ENCODE measurements around the gene GNG11. TPM values are rescaled to one million over a fixed set of nuclear protein-coding genes. Genes with fewer than 3 reads are reported as not detected.
A peak's percentile ranks its signal among the peaks of the same experiment; 100 is the strongest.

Gene GNG11
- total RNA-seq (2014; rRNA removed; shearing (Covaris generic); ENCODE audit: low replicate concordance), result 43.8 and 53.3 TPM in 2 replicates

DNA sequence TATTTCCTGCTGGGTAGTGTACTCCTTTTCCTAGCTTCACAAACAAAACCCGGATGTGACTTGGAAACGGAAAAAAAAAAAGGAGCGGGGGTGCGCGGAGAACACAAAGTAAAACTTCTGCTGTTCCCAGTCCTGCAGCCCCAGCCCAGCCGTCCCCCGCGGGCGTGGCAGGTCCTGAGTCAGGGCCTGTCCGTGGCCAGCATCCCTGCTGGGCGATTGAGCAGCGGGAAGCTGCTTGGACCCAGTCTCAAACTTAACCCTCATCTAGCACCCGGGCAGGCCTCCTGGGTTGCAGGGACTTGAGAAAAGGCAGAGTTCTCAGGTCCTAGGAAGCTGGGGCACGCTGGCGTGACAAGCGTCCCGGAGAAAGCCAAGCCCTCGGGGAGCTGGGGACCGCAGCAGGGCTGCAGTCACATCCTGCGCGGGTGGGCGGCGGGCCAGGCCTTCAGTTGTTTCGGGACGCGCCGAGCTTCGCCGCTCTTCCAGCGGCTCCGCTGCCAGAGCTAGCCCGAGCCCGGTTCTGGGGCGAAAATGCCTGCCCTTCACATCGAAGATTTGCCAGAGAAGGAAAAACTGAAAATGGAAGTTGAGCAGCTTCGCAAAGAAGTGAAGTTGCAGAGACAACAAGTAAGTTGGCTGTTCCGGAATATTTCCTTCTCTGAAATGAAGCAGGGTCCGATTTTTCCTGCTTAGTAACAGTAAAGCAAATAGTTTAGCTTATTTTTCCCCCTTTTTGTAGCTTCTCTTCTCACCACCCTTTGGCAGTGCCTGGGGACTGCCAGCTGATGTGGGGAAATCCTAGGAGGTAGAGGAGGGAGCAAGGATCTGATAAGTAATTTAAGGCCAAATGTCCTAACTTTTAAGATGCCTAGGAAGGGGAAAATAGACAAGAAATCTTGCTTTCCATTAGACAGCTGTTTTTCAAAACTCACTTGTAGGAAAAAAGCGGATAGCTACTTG, at the start of gene GNG11:
Gene GNG11, plus strand, starts transcription at position 129 of the 960 bp plus-strand sequence. Its CDS starts 403 bp downstream, at position 532.
- in situ Hi-C loops (cut with HindIII; ENCODE audit: low pct_unique_long_range_greater_than_20kb, low sequenced_read_pairs), result no loop called here
- DNase-seq (ENCODE audit: low read depth), result peak; percentile 76

DNA sequence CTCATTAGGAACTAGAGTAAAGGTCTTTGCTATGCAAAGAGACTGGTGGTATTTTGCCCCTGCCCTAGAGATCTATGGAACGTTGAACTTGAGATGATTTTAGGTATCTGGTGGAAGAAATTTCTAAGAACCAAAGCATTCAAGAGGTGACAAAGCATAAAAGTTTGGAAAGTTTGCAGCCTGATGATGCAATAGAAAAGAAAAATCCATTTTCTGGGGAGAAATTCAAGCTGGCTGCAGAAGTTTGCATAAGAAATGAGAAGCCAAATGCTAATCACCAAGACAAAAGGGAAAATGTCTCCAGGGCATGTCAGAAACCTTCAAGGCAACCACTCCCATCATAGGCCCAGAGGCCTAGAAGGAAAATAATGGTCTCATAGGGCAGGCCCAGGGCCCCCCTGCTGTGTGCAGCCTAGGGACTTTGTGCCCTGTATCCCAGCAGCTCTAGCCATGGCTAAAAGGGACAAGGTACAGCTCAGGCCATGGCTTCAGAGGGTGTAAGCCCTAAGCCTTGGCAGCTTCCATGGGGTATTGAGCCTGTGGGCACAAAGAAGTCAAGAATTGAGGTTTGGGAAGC, 47.4 kb upstream of the GNG11 start:
- DNase-seq (ENCODE audit: low read depth), result no peak
- in situ Hi-C loops (cut with HindIII; ENCODE audit: low pct_unique_long_range_greater_than_20kb, low sequenced_read_pairs), result no loop called here

DNA sequence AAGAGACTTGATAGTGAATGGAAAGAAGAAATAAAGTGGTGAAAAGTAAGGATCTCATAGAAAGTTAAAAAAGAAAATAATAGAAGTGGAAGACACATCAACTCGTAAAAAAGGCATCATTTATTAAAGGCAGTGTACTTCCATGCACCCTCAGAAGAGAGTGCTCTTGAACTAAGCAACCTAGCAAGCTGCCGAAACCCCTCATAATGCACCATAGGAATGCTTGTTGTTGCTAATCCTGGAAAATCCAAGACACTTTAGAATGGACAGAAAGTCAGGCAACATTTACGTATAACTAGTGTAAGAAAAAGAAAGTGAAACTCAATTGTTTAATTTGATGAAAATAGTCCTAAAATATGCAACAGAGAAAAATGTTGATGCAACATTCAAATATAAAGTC, 43.8 kb upstream of the GNG11 start:
- in situ Hi-C loops (cut with HindIII; ENCODE audit: low pct_unique_long_range_greater_than_20kb, low sequenced_read_pairs), result no loop called here
- no peak for DNase-seq (ENCODE audit: low read depth)

DNA sequence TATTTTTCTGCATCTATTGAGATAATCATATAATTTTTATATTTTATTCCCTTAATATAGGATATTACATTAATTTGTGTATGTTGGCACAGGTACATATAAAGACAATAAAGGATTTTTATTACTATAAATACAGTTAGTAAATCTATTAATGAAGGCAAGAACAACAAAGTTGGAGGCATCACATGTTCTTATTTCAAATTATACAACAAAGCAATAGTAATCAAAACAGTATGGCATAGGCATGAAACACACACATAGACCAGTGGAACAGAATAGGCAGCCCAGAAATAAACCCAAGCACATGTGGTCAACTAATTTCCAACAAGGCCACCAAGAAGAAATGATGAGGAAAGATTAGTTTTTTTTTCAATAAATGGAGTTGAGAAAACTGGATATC, 42.2 kb upstream of the GNG11 start:
- in situ Hi-C loops (cut with HindIII; ENCODE audit: low pct_unique_long_range_greater_than_20kb, low sequenced_read_pairs), result no loop called here
- DNase-seq (ENCODE audit: low read depth), result no peak

- DNase-seq (ENCODE audit: low read depth), result no peak
- in situ Hi-C loops (cut with HindIII; ENCODE audit: low pct_unique_long_range_greater_than_20kb, low sequenced_read_pairs), result no loop called here
Observed at GRCh38 chr7:93882468-93882867, 39.1 kb upstream of the GNG11 start.

GRCh38 chr7:93883078-93883916, 38.2 kb upstream of the GNG11 start:
- DNase-seq (ENCODE audit: low read depth), result no peak
- in situ Hi-C loops (cut with HindIII; ENCODE audit: low pct_unique_long_range_greater_than_20kb, low sequenced_read_pairs), result no loop called here

DNA sequence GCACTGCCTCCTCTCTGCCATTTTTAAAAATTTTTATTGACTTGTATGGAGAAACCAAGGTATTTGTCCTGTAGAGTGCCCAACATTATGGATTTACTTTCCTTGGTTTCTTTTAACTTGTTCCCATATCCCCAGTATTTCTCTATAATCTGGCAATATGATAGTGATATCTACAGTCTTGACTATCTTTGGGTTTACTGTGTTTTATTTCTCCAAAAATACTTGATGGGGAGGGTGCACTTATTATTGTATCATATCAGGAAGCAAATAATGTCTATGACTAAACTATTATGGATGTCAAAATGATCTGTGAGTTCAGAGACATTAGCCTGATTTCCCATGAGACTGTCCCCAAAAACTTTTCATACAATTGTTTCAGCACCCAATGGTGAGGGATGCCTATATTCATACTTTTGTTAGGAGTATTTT, 37.6 kb upstream of the GNG11 start:
- no peak for DNase-seq (ENCODE audit: low read depth)
- in situ Hi-C loops (cut with HindIII; ENCODE audit: low pct_unique_long_range_greater_than_20kb, low sequenced_read_pairs), result no loop called here

GRCh38 chr7:93884541-93884940, 37.0 kb upstream of the GNG11 start:
- DNase-seq (ENCODE audit: low read depth), result no peak
- in situ Hi-C loops (cut with HindIII; ENCODE audit: low pct_unique_long_range_greater_than_20kb, low sequenced_read_pairs), result no loop called here

GRCh38 chr7:93889261-93889660, 32.3 kb upstream of the GNG11 start:
- in situ Hi-C loops (cut with HindIII; ENCODE audit: low pct_unique_long_range_greater_than_20kb, low sequenced_read_pairs), result no loop called here
- DNase-seq (ENCODE audit: low read depth), result peak; percentile 28

- DNase-seq (ENCODE audit: low read depth), result peak; percentile 69
Observed at GRCh38 chr7:93890041-93890463, 31.5 kb upstream of the GNG11 start.

DNA sequence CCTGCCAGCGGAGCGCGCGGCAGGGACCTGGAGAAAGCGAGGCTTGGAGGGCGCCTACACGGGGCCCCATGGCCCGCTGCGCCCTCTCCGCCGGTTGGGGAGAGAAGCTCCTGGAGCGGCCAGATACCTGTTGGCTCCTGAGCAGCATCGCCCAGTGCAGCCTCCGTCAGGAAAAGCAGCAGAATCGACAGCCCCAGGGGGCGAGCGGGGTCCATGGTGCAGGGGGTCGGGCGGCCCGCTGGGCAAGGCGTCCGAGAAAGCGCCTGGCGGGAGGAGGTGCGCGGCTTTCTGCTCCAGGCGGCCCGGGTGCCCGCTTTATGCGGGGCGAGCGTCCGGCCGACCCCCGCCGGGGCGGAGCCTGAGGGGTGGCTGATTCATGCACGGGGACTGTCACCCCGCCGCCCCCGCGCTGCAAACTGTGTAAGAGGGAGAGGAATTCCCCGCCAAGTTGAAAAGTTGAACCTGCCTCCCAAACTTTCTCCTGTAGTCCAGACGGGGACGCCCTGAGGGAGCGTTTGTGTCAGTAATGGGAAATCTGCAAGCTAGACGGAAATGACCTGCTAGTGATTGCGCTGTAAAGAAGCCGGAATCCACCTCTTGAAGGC, 31.0 kb upstream of the GNG11 start, which contains the start of gene TFPI2:
Gene TFPI2, minus strand, starts transcription at position 290 of the 605 bp plus-strand sequence. Its CDS starts 75 bp downstream, at position 215.
- peak; percentile 97 for DNase-seq (ENCODE audit: low read depth)
- in situ Hi-C loops (cut with HindIII; ENCODE audit: low pct_unique_long_range_greater_than_20kb, low sequenced_read_pairs), result no loop called here

More at GRCh38 chr7:93890041-93890463, 31.5 kb upstream of the GNG11 start:
- in situ Hi-C loops (cut with HindIII; ENCODE audit: low pct_unique_long_range_greater_than_20kb, low sequenced_read_pairs), result no loop called here

- no peak for DNase-seq (ENCODE audit: low read depth)
- in situ Hi-C loops (cut with HindIII; ENCODE audit: low pct_unique_long_range_greater_than_20kb, low sequenced_read_pairs), result no loop called here
Observed at GRCh38 chr7:93894426-93894825, 27.1 kb upstream of the GNG11 start.

DNA sequence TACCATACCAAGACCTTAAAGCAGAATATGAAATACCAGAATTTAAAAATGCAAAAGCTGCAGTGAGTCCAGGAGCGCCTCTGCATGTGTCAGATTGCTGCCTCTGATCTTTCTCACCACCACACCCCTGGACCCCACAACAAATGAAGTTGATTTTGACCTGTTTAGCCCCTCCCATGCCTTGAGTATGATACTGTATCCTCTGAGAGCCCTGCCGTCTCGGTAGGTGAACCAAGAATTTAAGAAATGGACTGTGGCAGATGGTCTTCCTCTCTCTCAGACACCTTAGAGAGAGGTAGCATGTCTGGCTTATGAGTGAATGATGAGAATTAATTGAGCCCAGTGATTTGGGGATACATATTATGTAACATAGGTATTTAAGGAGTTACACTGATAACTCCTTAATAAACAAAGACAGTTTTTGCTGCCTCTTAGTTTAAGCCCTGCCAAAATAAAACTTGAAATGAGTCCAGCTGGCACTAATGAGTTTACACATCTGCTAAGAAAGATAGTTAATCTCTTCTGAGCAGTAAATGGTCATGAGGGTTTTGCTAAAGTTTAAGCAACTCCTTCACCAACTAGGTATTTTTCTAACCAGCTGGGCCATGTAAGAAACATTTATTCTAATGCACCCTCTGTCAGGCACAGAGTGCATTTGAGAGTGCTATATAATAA, 26.4 kb upstream of the GNG11 start:
- no peak for DNase-seq (ENCODE audit: low read depth)
- in situ Hi-C loops (cut with HindIII; ENCODE audit: low pct_unique_long_range_greater_than_20kb, low sequenced_read_pairs), result no loop called here

GRCh38 chr7:93895859-93896600, 25.5 kb upstream of the GNG11 start:
- no peak for DNase-seq (ENCODE audit: low read depth)
- in situ Hi-C loops (cut with HindIII; ENCODE audit: low pct_unique_long_range_greater_than_20kb, low sequenced_read_pairs), result no loop called here

- in situ Hi-C loops (cut with HindIII; ENCODE audit: low pct_unique_long_range_greater_than_20kb, low sequenced_read_pairs), result no loop called here
- DNase-seq (ENCODE audit: low read depth), result peak; percentile 56
Observed at GRCh38 chr7:93897680-93898079, 23.9 kb upstream of the GNG11 start.

- in situ Hi-C loops (cut with HindIII; ENCODE audit: low pct_unique_long_range_greater_than_20kb, low sequenced_read_pairs), result no loop called here
- no peak for DNase-seq (ENCODE audit: low read depth)
Observed at GRCh38 chr7:93902777-93903423, 18.6 kb upstream of the GNG11 start.

All from Caki2 (cell line).